Breast epithelium (tissue), 4 donors: Measurements from ENCODE around the gene ZMYM3. TPM values are rescaled to one million over a fixed set of nuclear protein-coding genes. Genes with fewer than 3 reads are reported as not detected.

Experiments used
- DNase-seq, 2 donors: peaks; one replicate each; pipeline ENCODE4 v3.0.0-alpha.2; 2019; ENCODE audit warnings: low spot score in 2 of 2
- H3K27ac ChIP-seq, 2 donors: fragments of 200-600 bp; sonication (generic) in 1 of 2; one replicate each; pipeline ENCODE4 v1.5.1; 2016 to 2019; ENCODE audit warnings: mild to moderate bottlenecking in 1 of 2
- H3K27me3 ChIP-seq, 2 donors: fragments of 200-600 bp; sonication (generic) in 1 of 2; one replicate each; pipeline versions ENCODE4 v1.5.1 to v1.6.0; 2017 to 2019; ENCODE audit warnings: control low read depth in 1 of 2, mild to moderate bottlenecking in 1 of 2
- H3K36me3 ChIP-seq: fragments of 200-600 bp; one replicate; pipeline ENCODE4 v1.5.1; 2019
- H3K4me1 ChIP-seq, 2 donors: fragments of 200-600 bp; sonication (generic); one replicate each; pipeline ENCODE4 v1.5.1; 2016 to 2019; ENCODE audit warnings: control low read depth in 1 of 2
- H3K4me3 ChIP-seq, 3 donors: fragments of 200-600 bp; sonication (generic); 1 replicate in 2 of 3; 2 replicates in 1 of 3; pipeline ENCODE4 v1.5.1; 2016 to 2019; ENCODE audit warnings: mild to moderate bottlenecking in 3 of 3, moderate library complexity in 2 of 3
- H3K9me3 ChIP-seq, 2 donors: fragments of 200-600 bp; sonication (generic) in 1 of 2; one replicate each; pipeline ENCODE4 v1.5.1; 2016 to 2019; ENCODE audit warnings: control low read depth in 1 of 2
- CTCF ChIP-seq, 3 donors: fragments of 450-650 bp; IDR thresholded peaks; one replicate each; pipeline ENCODE4 v1.5.1; 2016 to 2017; ENCODE audit warnings: antibody characterized with exemption in 3 of 3, mild to moderate bottlenecking in 3 of 3, moderate library complexity in 3 of 3
- POLR2A ChIP-seq: fragments of 450-650 bp; IDR thresholded peaks from one replicate; pipeline ENCODE4 v1.6.1; 2016; ENCODE audit warnings: antibody characterized with exemption, mild to moderate bottlenecking, moderate library complexity
- POLR2AphosphoS5 ChIP-seq, 3 donors: sonication (generic); formaldehyde crosslinking; IDR thresholded peaks; one replicate each; pipeline ENCODE4 v1.6.1; 2017; ENCODE audit warnings: antibody characterized with exemption in 3 of 3
- intact Hi-C: fragments of 100-400 bp; cut with DNase I; formaldehyde crosslinking; loops from one replicate; pipeline ENCODE4 v1.15.1; 2023; ENCODE audit warnings: low total_unique reads
- total RNA-seq, 3 donors: library from RNA; depleted of rRNA; stranded (reverse); fragments of >200 nt; gene quantifications; one replicate each; pipeline ENCODE4 v1.1.0, GENCODE V29; 2016

ZMYM3 gene
- total RNA-seq, 3 donors from 2014 or later = 11.5 to 17.6 (median 11.5) TPM

- H3K4me1 ChIP-seq = no peaks in the 10 kb centered on the region
- TF ChIP-seq CTCF (IDR thresholded peaks at IDR 0.05) (no peak), POLR2AphosphoS5 (IDR thresholded peaks at IDR 0.05) (no peak)
- peaks cover 0 to 40% of the 10 kb centered on the region in 2 donors for H3K27me3 ChIP-seq
- H3K4me3 ChIP-seq = no peak overlapping the region
- no peaks in the 10 kb centered on the region for H3K36me3 ChIP-seq
- H3K27ac ChIP-seq = no peak overlapping the region
- no peak for DNase-seq
- intact Hi-C loops = no loop called here
- H3K9me3 ChIP-seq = no peaks in the 10 kb centered on the region
These were observed 2.1 kb upstream of the ZMYM3 start for GRCh38 chrX:71256051-71256450.

- H3K27me3 ChIP-seq = peaks cover 0 to 49% of the 10 kb centered on the region in 2 donors
- H3K27ac ChIP-seq = peak overlapping the region; percentile 87 to 94
- peak in 1 of 2 donors; percentile 57 for DNase-seq
- H3K4me3 ChIP-seq = peak overlapping the region; percentile 65 to 80 (median 68)
- H3K9me3 ChIP-seq = no peaks in the 10 kb centered on the region
- no peaks in the 10 kb centered on the region for H3K4me1 ChIP-seq
- H3K36me3 ChIP-seq = no peaks in the 10 kb centered on the region
- intact Hi-C loops = no loop called here
- TF ChIP-seq CTCF (IDR thresholded peaks at IDR 0.05) (peak in 1 of 3 donors; percentile 17), POLR2AphosphoS5 (IDR thresholded peaks at IDR 0.05) (no peak), POLR2A (no peak)
These were observed 468 bp downstream of the ZMYM3 start for GRCh38 chrX:71253253-71254091.

- H3K4me1 ChIP-seq = no peaks in the 10 kb centered on the region
- DNase-seq = no peak
- intact Hi-C loops = no loop called here
- peaks cover 0 to 51% of the 10 kb centered on the region in 2 donors for H3K27me3 ChIP-seq
- H3K4me3 ChIP-seq = no peak overlapping the region
- H3K27ac ChIP-seq = no peak overlapping the region
- H3K36me3 ChIP-seq = no peaks in the 10 kb centered on the region
- no peak for TF ChIP-seq CTCF (IDR thresholded peaks at IDR 0.05)
- TF ChIP-seq POLR2AphosphoS5 (IDR thresholded peaks at IDR 0.05) = no peak
- no peak for TF ChIP-seq POLR2A
- H3K9me3 ChIP-seq = no peaks in the 10 kb centered on the region
These were observed 1.7 kb downstream of the ZMYM3 start for GRCh38 chrX:71252221-71252620.

- Histone ChIP-seq H3K4me1 (no peaks in the 10 kb centered on the region), H3K27ac (no peak overlapping the region), H3K4me3 (no peak overlapping the region), H3K36me3 (no peaks in the 10 kb centered on the region), H3K27me3 (peaks cover 0 to 51% of the 10 kb centered on the region in 2 donors), H3K9me3 (no peaks in the 10 kb centered on the region)
- no peak for TF ChIP-seq POLR2AphosphoS5 (IDR thresholded peaks at IDR 0.05)
- TF ChIP-seq CTCF (IDR thresholded peaks at IDR 0.05) = no peak
- no peak for TF ChIP-seq POLR2A
- no peak for DNase-seq
- intact Hi-C loops = no loop called here
These were observed 2.4 kb downstream of the ZMYM3 start for GRCh38 chrX:71251466-71251973.

- no peak for DNase-seq
- Histone ChIP-seq H3K4me3 (no peak overlapping the region), H3K9me3 (no peaks in the 10 kb centered on the region), H3K4me1 (no peaks in the 10 kb centered on the region), H3K27ac (no peak overlapping the region), H3K36me3 (no peaks in the 10 kb centered on the region), H3K27me3 (peaks cover 0 to 51% of the 10 kb centered on the region in 2 donors)
- intact Hi-C loops = no loop called here
- TF ChIP-seq POLR2A = no peak
- TF ChIP-seq CTCF (IDR thresholded peaks at IDR 0.05) = no peak
- TF ChIP-seq POLR2AphosphoS5 (IDR thresholded peaks at IDR 0.05) = no peak
These were observed 3.1 kb downstream of the ZMYM3 start for GRCh38 chrX:71250841-71251240.
